Endothelial cell of umbilical vein (primary cell): ENCODE data around the gene EYS. TPM values are rescaled to one million over a fixed set of nuclear protein-coding genes. Genes with fewer than 3 reads are reported as not detected.

ENCODE experiments used
- BruUV-seq: library from RNA; stranded (reverse); fragments of 400-500 nt; replicated peaks from 2 replicates; lab custom pipeline; 2021; lab: Mats Ljungman, UMichigan
- CTCF ChIA-PET: fragments of 300-600, 350-600 bp; sonication (Branson Sonifier 250); formaldehyde crosslinking; loops from one replicate; lab custom pipeline; 2021; ENCODE audit warnings: antibody characterized with exemption, inconsistent platforms; lab: Charles Lee
- POLR2A ChIA-PET: fragments of 300-600, 350-600 bp; sonication (Branson Sonifier 250); formaldehyde crosslinking; loops from one replicate; lab custom pipeline; 2021; ENCODE audit warnings: antibody characterized with exemption, inconsistent platforms; lab: Charles Lee
- DNase-seq: peaks from one replicate; pipeline ENCODE4 v3.0.0-alpha.2; 2011; ENCODE audit warnings: low read depth, low spot score
- FAIRE-seq: peaks from 2 replicates; lab custom pipeline; 2011; peaks lifted over from hg19 to GRCh38; lab: Jason Lieb, UNC
- H2AFZ ChIP-seq: 2 replicates; pipeline ENCODE4 v1.6.0; 2012; ENCODE audit warnings: low read depth, low read length, control low read depth, inconsistent platforms
- H3K27ac ChIP-seq: 2 replicates; pipeline ENCODE4 v1.5.1; 2011; ENCODE audit warnings: low read depth, mild to moderate bottlenecking, control low read depth, low read length, moderate library complexity; ENCODE audit not compliant: insufficient read depth
- H3K27me3 ChIP-seq, 2 experiments: 2 replicates each; pipeline versions ENCODE4 v1.6.0 to v1.6.1; 2011; ENCODE audit warnings: low read length in 2 of 2, mixed read lengths in 1 of 2; ENCODE audit not compliant: control insufficient read depth in 2 of 2, insufficient read depth in 2 of 2
- H3K36me3 ChIP-seq, 2 experiments: 2 replicates in 1 of 2; 3 replicates in 1 of 2; pipeline ENCODE4 v1.5.1; 2011; ENCODE audit warnings: low read length in 2 of 2, mild to moderate bottlenecking in 1 of 2, moderate library complexity in 1 of 2; ENCODE audit not compliant: control insufficient read depth in 2 of 2, insufficient read depth in 2 of 2; ENCODE audit errors: extremely low read depth in 1 of 2
- H3K4me1 ChIP-seq: 3 replicates; pipeline ENCODE4 v1.5.1; 2011; ENCODE audit warnings: mild to moderate bottlenecking, low read length; ENCODE audit not compliant: control insufficient read depth, insufficient read depth; ENCODE audit errors: extremely low read depth
- H3K4me2 ChIP-seq: 2 replicates; pipeline ENCODE4 v1.6.1; 2011; ENCODE audit warnings: low read length, control low read depth, mixed read lengths; ENCODE audit not compliant: insufficient read depth
- H3K4me3 ChIP-seq, 3 experiments: fragments of 200-600 bp in 1 of 3; sonication (generic), shearing (Covaris generic) in 1 of 3; replicated peaks in 1 of 3; 2 replicates each; pipeline ENCODE4 v1.5.1; 2011 to 2016; ENCODE audit warnings: control low read depth in 3 of 3, low read length in 3 of 3, mild to moderate bottlenecking in 2 of 3, inconsistent platforms in 1 of 3, low read depth in 1 of 3, moderate library complexity in 1 of 3; ENCODE audit not compliant: insufficient read depth in 1 of 3
- H3K79me2 ChIP-seq: 2 replicates; pipeline ENCODE4 v1.6.0; 2012; ENCODE audit warnings: low read length, inconsistent platforms; ENCODE audit not compliant: control insufficient read depth, insufficient read depth
- H3K9ac ChIP-seq: replicated peaks from 2 replicates; pipeline ENCODE3; 2011; ENCODE audit warnings: low read length, control low read depth; ENCODE audit not compliant: insufficient read depth; ENCODE audit errors: extremely low read depth
- H3K9me1 ChIP-seq: replicated peaks from 3 replicates; pipeline ENCODE4 v1.6.0; 2011; ENCODE audit warnings: mild to moderate bottlenecking, low read length; ENCODE audit not compliant: control insufficient read depth, insufficient read depth; ENCODE audit errors: extremely low read depth
- H3K9me3 ChIP-seq: replicated peaks from 2 replicates; pipeline ENCODE4 v1.5.1; 2012; ENCODE audit warnings: low read length, inconsistent platforms; ENCODE audit not compliant: control insufficient read depth, insufficient read depth
- H4K20me1 ChIP-seq: replicated peaks from 2 replicates; pipeline ENCODE3; 2011; ENCODE audit warnings: mild to moderate bottlenecking, low read length; ENCODE audit not compliant: control insufficient read depth, insufficient read depth; ENCODE audit errors: extremely low read depth
- EZH2 ChIP-seq: IDR thresholded peaks from 2 replicates; pipeline ENCODE4 v1.6.1; 2012; ENCODE audit warnings: borderline replicate concordance, low read depth, mild to moderate bottlenecking, moderate library complexity, low read length, inconsistent platforms; ENCODE audit not compliant: severe bottlenecking
- FOS ChIP-seq: IDR thresholded peaks from 2 replicates; pipeline ENCODE4 v1.6.1; 2011; ENCODE audit warnings: mild to moderate bottlenecking, low read length, moderate library complexity, borderline replicate concordance; ENCODE audit not compliant: insufficient read depth
- GATA2 ChIP-seq: IDR thresholded peaks from 2 replicates; pipeline ENCODE4 v1.7.0; 2011; ENCODE audit warnings: low read depth, mild to moderate bottlenecking, moderate library complexity, mixed read lengths, low read length; ENCODE audit not compliant: insufficient read length, insufficient read depth
- JUN ChIP-seq: IDR thresholded peaks from 2 replicates; pipeline ENCODE4 v1.6.1; 2011; ENCODE audit warnings: borderline replicate concordance, low read depth; ENCODE audit not compliant: insufficient read length, insufficient read depth
- MYC ChIP-seq: IDR thresholded peaks from one replicate; pipeline ENCODE4 v1.6.1; 2011; ENCODE audit warnings: mild to moderate bottlenecking, low read depth, low read length
- POLR2A ChIP-seq: IDR thresholded peaks from 2 replicates; pipeline ENCODE4 v1.6.1; 2012; ENCODE audit warnings: low read depth, mild to moderate bottlenecking, control low read depth, low read length
- POLR2AphosphoS5 ChIP-seq: IDR thresholded peaks from 2 replicates; pipeline ENCODE4 v1.6.1; 2012; ENCODE audit warnings: low read depth, mild to moderate bottlenecking, control low read depth, low read length, moderate library complexity; ENCODE audit not compliant: insufficient read depth
- dilution Hi-C: fragments of 300-500 bp; cut with MboI; formaldehyde crosslinking; loops from one replicate; pipeline ENCODE4 v1.15.0; 2019; ENCODE audit warnings: low sequenced_read_pairs; ENCODE audit not compliant: extremely low pct_ligation_motif_present
- intact Hi-C: fragments of 100-400 bp; cut with micrococcal nuclease; formaldehyde crosslinking; loops from one replicate; pipeline ENCODE4 v1.10.0; 2022
- polyA plus RNA-seq, 4 experiments: library from polyadenylated mRNA; depleted of rRNA in 3 of 4; stranded (reverse) in 3 of 4; unstranded in 1 of 4; fragments of >200 nt; gene quantifications; 2 replicates each; pipeline versions ENCODE4 v1.2.1 to v1.2.3, GENCODE V29; 2011 to 2012; ENCODE audit warnings: missing spikeins in 1 of 4
- total RNA-seq: library from RNA; stranded (reverse); gene quantifications from 2 replicates; pipeline ENCODE4 v1.2.3, GENCODE V29; 2021
- TF ChIP-seq, protein P1 (sequence below), 2 donors: IDR thresholded peaks; 1 replicate in 1 of 2; 2 replicates in 1 of 2; pipeline ENCODE4 v1.5.1; 2011; ENCODE audit warnings: low read length in 2 of 2, mild to moderate bottlenecking in 2 of 2, moderate library complexity in 2 of 2, control low read depth in 1 of 2, inconsistent platforms in 1 of 2, low read depth in 1 of 2; ENCODE audit not compliant: insufficient read depth in 1 of 2; ENCODE audit errors: extremely low read depth in 1 of 2
- TF ChIP-seq, protein P2 (sequence below): IDR thresholded peaks from 2 replicates; pipeline ENCODE4 v1.6.1; 2011; ENCODE audit not compliant: insufficient read depth, insufficient read length

Gene EYS
- total and polyA plus RNA-seq, 2 donors (not counting 3 experiments of a cell fraction or from before 2014, with no cell fraction given) = 0.01 to 0.27 TPM

DNA sequence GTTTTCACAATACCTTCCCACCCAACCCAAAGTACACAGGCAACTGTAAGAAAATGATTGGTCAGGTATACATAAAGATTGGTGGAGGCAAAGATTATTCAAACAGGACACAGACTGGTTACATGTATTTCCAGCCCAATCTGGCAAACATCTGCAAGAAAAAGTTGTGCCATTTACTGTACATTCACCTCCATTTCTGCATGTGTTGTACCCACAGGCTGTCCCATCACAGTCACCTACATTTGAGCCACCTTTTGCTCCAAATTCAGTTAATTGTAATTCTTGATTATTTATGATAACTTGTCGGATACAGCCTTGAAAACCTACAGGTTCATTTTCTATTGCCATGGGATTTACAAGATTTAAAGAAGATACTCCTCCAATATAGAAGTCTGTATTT lies 1985.8 kb downstream of the EYS start:
- Histone ChIP-seq H3K27ac (no peak overlapping the region), H3K4me2 (no peak overlapping the region), H3K79me2 (no peaks in the 10 kb centered on the region), H2AFZ (no peak overlapping the region), H3K4me1 (no peaks in the 10 kb centered on the region), H3K27me3 (no peaks in the 10 kb centered on the region), H3K9me1 (no peaks in the 10 kb centered on the region), H4K20me1 (no peaks in the 10 kb centered on the region), H3K4me3 (no peak overlapping the region), H3K36me3 (no peaks in the 10 kb centered on the region), H3K9ac (no peak overlapping the region), H3K9me3 (no peaks in the 10 kb centered on the region)
- POLR2A ChIA-PET = no interaction called here
- CTCF ChIA-PET = no interaction called here
- intact Hi-C loops = no loop called here
- BruUV-seq = no TSS peak
- dilution Hi-C loops = no loop called here
- TF ChIP-seq GATA2 = no peak
- TF ChIP-seq FOS = no peak
- TF ChIP-seq, protein P1, sequence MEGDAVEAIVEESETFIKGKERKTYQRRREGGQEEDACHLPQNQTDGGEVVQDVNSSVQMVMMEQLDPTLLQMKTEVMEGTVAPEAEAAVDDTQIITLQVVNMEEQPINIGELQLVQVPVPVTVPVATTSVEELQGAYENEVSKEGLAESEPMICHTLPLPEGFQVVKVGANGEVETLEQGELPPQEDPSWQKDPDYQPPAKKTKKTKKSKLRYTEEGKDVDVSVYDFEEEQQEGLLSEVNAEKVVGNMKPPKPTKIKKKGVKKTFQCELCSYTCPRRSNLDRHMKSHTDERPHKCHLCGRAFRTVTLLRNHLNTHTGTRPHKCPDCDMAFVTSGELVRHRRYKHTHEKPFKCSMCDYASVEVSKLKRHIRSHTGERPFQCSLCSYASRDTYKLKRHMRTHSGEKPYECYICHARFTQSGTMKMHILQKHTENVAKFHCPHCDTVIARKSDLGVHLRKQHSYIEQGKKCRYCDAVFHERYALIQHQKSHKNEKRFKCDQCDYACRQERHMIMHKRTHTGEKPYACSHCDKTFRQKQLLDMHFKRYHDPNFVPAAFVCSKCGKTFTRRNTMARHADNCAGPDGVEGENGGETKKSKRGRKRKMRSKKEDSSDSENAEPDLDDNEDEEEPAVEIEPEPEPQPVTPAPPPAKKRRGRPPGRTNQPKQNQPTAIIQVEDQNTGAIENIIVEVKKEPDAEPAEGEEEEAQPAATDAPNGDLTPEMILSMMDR (IDR thresholded peaks at IDR 0.05; ENCODE audit: extremely low read depth in 1 of 2, insufficient read depth in 1 of 2, low read depth in 1 of 2, low read length in 2 of 2) = no peak
- no peak for TF ChIP-seq MYC
- no peak for TF ChIP-seq POLR2AphosphoS5
- no peak for TF ChIP-seq JUN
- TF ChIP-seq POLR2A = no peak
- TF ChIP-seq, protein P2, sequence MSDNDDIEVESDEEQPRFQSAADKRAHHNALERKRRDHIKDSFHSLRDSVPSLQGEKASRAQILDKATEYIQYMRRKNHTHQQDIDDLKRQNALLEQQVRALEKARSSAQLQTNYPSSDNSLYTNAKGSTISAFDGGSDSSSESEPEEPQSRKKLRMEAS = no peak
- no peak for TF ChIP-seq EZH2
- no peak for DNase-seq
- no peak for FAIRE-seq
